AG04450 (cell line): ENCODE data around the gene SLC30A7. TPM values are rescaled to one million over a fixed set of nuclear protein-coding genes. Genes with fewer than 3 reads are reported as not detected.

Experiments used
- CTCF ChIA-PET: fragments of 300-600, 350-600 bp; formaldehyde crosslinking; extraction: SDS; loops from one replicate; lab custom pipeline; 2022; ENCODE audit warnings: antibody characterized with exemption, inconsistent platforms; lab: Charles Lee
- POLR2A ChIA-PET: fragments of 350-600 bp; formaldehyde crosslinking; extraction: SDS; loops from one replicate; lab custom pipeline; 2021; ENCODE audit warnings: antibody characterized with exemption, inconsistent platforms; lab: Yijun Ruan, JAX
- DNase-seq: peaks from one replicate; pipeline ENCODE4 v3.0.0-alpha.2; 2011; ENCODE audit warnings: low read depth, low spot score
- H3K27ac ChIP-seq: one replicate; pipeline ENCODE4 v1.5.1; 2012; ENCODE audit warnings: low read depth, low read length, control low read depth
- H3K27me3 ChIP-seq: one replicate; pipeline ENCODE4 v1.6.0; 2012; ENCODE audit warnings: low read length; ENCODE audit not compliant: control insufficient read depth, insufficient read depth
- H3K4me3 ChIP-seq: 2 replicates; pipeline ENCODE4 v1.5.1; 2011; ENCODE audit warnings: mild to moderate bottlenecking, low read depth, low read length, control low read depth
- H3K9me3 ChIP-seq: 2 replicates; pipeline ENCODE4 v1.5.1; 2012; ENCODE audit warnings: low read length; ENCODE audit not compliant: control insufficient read depth, insufficient read depth
- polyA plus RNA-seq: library from polyadenylated mRNA; depleted of rRNA; stranded (reverse); fragments of >200 nt; gene quantifications from 2 replicates; pipeline ENCODE4 v1.2.3, GENCODE V29; 2011
- TF ChIP-seq, protein P1 (sequence below): IDR thresholded peaks from 2 replicates; pipeline ENCODE4 v1.5.1; 2011; ENCODE audit warnings: low read depth, low read length, control low read depth, inconsistent platforms

Gene SLC30A7
- polyA plus RNA-seq, 1 experiment: 15.1 TPM

DNA sequence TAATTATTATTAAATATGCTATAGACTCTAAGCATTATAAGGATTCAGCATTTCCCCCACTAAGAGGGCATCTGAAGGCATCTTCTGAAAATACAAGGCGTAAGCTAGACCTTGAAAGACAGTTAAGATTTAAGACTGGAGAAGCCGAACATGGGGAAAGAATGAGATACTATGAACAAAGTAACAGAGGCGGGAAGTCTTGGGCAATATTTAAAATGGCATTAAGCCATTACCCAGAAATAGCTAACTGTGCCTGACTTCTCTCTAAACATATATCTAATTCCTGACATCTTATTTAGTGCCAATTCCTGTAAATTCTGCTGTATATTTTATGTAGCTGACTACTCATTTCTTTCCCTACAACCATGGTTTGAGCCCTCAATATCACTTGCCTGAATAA lies 108.8 kb downstream of the SLC30A7 start:
- ChIA-PET CTCF (interaction anchor here (0.6 to 2.6 kb wide), 3 partner anchors 83 to 284 kb away, joined by 5 to 9 read pairs (median 5); no protein-coding TSS in a partner anchor), POLR2A (interaction anchor here (0.8 to 1.3 kb wide), 3 partner anchors 15 to 233 kb away, joined by 3 to 5 read pairs (median 3); no protein-coding TSS in a partner anchor)
- DNase-seq: no peak
- Histone ChIP-seq H3K9me3 (no peaks in the 10 kb centered on the region), H3K27ac (no peak overlapping the region), H3K27me3 (no peaks in the 10 kb centered on the region), H3K4me3 (no peak overlapping the region)
- TF ChIP-seq, protein P1, sequence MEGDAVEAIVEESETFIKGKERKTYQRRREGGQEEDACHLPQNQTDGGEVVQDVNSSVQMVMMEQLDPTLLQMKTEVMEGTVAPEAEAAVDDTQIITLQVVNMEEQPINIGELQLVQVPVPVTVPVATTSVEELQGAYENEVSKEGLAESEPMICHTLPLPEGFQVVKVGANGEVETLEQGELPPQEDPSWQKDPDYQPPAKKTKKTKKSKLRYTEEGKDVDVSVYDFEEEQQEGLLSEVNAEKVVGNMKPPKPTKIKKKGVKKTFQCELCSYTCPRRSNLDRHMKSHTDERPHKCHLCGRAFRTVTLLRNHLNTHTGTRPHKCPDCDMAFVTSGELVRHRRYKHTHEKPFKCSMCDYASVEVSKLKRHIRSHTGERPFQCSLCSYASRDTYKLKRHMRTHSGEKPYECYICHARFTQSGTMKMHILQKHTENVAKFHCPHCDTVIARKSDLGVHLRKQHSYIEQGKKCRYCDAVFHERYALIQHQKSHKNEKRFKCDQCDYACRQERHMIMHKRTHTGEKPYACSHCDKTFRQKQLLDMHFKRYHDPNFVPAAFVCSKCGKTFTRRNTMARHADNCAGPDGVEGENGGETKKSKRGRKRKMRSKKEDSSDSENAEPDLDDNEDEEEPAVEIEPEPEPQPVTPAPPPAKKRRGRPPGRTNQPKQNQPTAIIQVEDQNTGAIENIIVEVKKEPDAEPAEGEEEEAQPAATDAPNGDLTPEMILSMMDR: no peak

DNA sequence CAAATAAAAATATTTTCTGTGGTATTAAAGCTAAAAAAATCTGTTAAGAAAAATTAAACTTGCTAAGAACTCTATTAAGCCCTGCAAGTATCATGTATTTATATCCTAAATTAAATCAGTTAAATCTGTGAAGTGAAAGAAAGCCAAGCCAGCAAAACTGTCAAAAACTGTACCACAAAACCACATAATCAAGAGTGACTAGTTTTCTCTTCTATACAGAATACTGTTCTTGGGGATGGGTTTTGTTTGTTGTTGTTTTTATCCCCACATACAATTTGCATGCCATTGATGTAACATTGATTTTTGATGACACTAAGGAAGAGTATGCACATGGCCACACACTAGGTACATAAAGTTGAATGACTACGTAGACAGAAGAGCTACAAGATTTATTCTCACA lies 109.3 kb downstream of the SLC30A7 start:
- Histone ChIP-seq H3K4me3 (no peak overlapping the region), H3K27ac (no peak overlapping the region), H3K9me3 (no peaks in the 10 kb centered on the region), H3K27me3 (no peaks in the 10 kb centered on the region)
- DNase-seq: no peak
- CTCF ChIA-PET: interaction anchor here (1.0 to 2.6 kb wide), 2 partner anchors 233 to 283 kb away, joined by 4 to 9 read pairs (median 5); no protein-coding TSS in a partner anchor
- POLR2A ChIA-PET: interaction anchor here (0.8 to 1.3 kb wide), 3 partner anchors 15 to 232 kb away, joined by 3 to 5 read pairs (median 3); no protein-coding TSS in a partner anchor
- TF ChIP-seq, protein P1: no peak

DNA sequence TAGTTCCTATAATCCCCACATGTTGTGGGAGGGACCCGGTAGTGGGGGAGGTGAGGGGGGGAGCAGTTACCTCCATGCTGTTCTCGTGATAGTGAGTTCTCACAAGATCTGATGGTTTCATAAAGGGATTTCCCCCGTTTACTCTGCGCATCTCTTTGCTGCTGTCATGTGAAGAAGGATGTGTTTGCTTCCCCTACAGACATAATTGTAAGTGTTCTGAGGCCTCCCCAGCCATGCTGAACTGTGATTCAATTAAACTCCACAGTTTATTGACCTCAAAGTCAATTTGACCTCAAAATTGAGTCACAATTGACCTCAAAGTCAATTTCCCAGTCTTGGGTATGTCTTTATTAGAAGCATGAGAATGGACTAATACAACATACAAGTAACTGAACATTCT lies 110.0 kb downstream of the SLC30A7 start:
- DNase-seq: no peak
- ChIA-PET CTCF (interaction anchor here (1.1 kb wide), 1 partner anchor 283 kb away, joined by 4 read pairs; no protein-coding TSS in a partner anchor), POLR2A (interaction anchor here (1.3 kb wide), 1 partner anchor 16 kb away, joined by 5 read pairs; no protein-coding TSS in a partner anchor)
- no peak overlapping the region for H3K27ac ChIP-seq
- H3K27me3 ChIP-seq: no peaks in the 10 kb centered on the region
- H3K4me3 ChIP-seq: no peak overlapping the region
- TF ChIP-seq, protein P1: no peak
- H3K9me3 ChIP-seq: no peaks in the 10 kb centered on the region

DNA sequence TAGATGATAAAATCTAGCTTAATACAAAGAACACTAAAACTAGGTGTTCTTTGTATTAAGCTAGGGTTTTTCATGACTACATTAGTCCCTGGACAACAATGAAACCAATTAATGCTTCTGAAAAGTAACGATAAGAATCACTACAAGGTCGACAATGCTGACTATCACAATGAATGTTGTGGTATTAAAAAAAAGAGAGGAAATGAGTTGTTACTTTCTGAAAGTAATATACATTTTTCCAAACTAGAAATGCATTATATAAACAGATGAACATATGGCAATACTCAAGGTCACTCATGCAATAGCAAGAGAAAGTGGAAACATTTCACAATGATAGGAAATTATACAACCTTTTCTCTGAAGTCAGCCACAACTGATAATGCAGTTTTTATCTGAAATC lies 110.7 kb downstream of the SLC30A7 start:
- Histone ChIP-seq H3K9me3 (no peaks in the 10 kb centered on the region), H3K27ac (no peak overlapping the region), H3K4me3 (no peak overlapping the region), H3K27me3 (no peaks in the 10 kb centered on the region)
- TF ChIP-seq, protein P1: no peak
- ChIA-PET POLR2A (no interaction called here), CTCF (interaction anchor here (1.1 kb wide), 1 partner anchor 282 kb away, joined by 4 read pairs; no protein-coding TSS in a partner anchor)
- DNase-seq: no peak

DNA sequence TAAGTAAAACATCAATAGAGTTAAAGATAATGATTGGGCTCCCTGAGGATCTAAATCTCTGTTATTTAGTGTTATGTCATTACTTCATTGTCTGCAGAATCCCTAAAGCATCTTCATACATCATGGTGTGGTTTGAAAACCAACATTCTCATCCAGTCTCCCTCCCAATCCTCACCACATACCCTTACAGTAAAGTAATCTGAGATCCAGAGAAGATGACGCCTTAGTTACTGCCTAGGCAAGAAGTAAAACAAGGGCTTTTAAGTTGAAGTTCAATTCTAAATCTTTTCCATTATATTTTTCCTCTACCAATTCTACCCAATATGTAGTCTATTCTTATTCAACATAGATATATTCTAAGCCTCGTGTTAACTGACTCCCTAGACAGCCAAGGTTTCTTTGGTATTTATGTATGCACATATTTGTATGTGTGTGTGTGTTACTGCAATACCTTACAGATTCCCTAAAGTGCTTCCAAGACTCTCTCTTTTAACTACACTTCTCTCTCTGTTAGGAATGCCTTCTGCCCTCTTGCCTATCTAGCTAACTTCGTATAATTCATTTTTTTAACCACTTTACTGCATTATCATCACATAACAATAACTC lies 112.4 kb downstream of the SLC30A7 start:
- no peak for DNase-seq
- H3K4me3 ChIP-seq: no peak overlapping the region
- no peaks in the 10 kb centered on the region for H3K9me3 ChIP-seq
- POLR2A ChIA-PET: no interaction called here
- no peaks in the 10 kb centered on the region for H3K27me3 ChIP-seq
- TF ChIP-seq, protein P1: no peak
- CTCF ChIA-PET: no interaction called here
- H3K27ac ChIP-seq: no peak overlapping the region
